COR-L47 (cell line): Measurements from ENCODE around the gene PSMD3.
"Not testable (repeated sequence)": the region's sequence is repeated elsewhere in the genome, so short reads cannot be mapped to it uniquely, and the experiment has no call there.

Experiments used
- DNase-seq: peaks from one replicate; lab custom pipeline; 2025; lab: John Stamatoyannopoulos, UW

PSMD3 gene

DNA sequence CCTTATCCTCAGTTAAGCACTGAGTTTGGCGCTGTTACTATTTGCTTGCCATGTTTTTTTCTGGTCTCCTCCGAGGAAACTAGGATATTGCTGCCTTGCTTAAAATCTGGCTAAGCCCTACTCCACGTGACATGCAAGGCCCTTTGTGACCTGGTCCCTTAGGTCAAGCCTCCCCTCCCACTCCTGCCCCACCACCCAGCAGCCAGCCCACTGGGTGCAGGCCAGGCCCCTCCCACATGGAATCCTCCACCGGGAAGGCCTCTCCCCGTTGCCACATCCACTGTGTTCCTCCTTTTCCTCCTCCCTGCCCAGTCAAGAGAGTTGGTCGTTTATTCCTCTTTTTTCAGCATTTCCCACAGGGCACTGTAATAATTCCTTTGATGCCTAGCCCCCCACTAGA is 16.2 kb downstream of the PSMD3 start:
- DNase-seq: no peak

DNA sequence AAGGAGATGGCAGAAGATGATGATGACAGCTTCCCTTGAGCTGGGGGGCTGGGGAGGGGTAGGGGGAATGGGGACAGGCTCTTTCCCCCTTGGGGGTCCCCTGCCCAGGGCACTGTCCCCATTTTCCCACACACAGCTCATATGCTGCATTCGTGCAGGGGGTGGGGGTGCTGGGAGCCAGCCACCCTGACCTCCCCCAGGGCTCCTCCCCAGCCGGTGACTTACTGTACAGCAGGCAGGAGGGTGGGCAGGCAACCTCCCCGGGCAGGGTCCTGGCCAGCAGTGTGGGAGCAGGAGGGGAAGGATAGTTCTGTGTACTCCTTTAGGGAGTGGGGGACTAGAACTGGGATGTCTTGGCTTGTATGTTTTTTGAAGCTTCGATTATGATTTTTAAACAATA is 16.9 kb downstream of the PSMD3 start:
- no peak for DNase-seq

DNA sequence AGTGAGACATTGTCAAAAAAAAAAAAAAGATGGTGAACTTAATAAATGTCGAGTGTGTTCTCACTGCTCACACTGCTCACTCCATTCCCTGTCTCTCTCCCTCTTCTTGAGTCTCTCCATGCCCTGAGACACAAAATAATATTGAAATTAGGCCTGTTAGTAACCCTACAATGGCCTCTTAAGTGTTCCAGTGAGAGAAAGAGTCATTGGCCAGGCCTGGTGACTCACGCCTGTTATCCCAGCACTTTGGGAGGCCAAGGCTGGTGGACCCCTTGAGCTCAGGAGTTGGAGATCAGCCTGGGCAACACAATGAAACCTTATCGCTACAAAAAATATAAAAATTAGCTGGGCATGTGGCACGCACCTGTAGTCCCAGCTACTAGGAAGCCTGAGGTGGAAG is 18.5 kb downstream of the PSMD3 start:
- no peak for DNase-seq

DNA sequence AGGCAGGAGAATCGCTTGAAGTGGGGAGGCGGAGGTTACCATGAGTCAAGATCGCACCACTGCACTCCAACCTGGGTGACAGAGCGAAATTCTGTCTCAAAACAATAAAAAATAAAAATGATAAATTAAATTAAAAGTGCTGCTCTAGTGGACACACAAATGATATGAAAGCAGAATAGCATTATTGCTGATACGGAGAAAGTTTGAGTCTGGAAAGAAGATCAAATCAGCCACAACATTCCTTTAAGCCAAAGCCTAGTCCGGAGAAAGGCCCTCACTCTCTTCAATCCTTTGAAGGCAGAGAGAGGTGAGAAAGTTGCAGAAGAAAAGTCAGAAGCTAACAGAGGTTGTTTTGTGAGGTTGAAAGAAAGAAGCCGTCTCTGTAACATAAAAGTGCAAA is 19.6 kb downstream of the PSMD3 start:
- DNase-seq: no peak

DNA sequence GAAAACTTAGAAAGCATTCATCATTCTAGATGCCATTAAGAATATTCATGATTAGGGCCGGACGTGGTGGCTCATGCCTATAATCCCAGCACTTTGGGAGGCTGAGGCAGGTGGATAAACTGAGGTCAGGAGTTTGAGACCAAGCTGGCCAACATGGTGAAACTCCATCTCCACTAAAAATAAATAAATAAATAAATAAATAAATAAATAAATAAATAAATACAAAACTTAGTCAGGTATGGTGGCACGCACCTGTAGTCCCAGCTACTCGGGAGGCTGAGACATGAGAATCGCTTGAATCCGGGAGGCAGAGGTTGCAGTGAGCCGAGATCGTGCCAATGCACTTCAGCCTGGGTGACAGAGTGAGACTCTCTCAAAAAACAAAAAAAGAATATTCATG is 20.7 kb downstream of the PSMD3 start:
- DNase-seq: not testable (repeated sequence)

DNA sequence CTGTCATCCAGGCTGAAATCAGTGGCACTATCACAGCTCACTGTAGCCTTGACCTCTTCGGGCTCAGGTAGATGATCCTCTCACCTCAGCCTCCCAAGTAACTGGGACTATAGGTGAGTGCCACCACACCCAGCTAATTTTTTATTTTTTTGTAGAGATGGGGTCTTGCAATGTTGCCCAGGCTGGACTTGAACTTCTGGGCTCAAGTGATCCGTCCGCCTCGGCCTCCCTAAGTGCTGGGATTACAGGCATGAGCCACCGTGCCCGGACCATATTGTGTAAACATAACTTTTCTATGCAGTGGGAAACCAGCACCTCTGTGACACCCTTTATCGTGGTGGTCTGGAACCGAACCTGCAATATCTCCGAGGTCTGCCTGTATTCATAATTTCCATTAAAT is 23.5 kb downstream of the PSMD3 start:
- DNase-seq: no peak

DNA sequence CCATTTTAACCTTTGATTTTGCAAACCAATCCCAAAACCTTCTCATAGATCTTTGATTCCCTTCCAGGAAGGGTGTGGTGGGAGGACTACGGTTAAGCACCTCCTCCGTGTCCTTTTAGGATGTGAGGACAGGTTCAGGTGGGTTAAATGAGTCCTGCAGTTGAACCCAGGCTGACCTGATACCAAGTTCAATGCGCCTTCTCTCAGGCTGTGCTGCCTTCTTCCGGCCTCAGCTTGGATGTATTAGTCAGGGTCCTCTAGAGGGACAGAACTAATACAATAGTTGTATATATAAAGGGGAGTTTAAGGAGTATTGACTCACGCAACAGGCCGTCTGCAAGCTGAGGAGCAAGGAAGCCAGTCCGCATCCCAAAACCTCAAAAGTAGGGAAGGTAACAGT is 24.1 kb downstream of the PSMD3 start:
- no peak for DNase-seq

DNA sequence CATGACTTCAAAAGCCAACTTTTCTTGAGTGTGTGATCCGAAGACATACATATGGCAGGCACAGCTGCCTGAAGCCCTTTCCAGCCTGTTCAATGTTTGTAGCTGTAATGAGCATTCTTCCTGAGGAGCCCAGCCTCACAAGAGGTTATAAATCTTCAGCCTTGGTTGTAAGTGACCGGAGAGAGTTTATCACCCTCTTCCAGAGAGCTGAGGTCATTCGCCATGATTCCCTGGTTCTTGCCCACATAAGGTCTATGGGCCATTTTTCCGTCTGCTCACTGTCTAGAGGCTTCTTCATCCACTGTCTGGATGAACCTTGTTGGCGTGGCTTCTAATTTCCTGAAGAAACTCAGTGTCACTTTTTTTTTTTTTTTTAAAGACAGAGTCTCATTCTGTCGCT is 24.9 kb downstream of the PSMD3 start:
- no peak for DNase-seq

DNA sequence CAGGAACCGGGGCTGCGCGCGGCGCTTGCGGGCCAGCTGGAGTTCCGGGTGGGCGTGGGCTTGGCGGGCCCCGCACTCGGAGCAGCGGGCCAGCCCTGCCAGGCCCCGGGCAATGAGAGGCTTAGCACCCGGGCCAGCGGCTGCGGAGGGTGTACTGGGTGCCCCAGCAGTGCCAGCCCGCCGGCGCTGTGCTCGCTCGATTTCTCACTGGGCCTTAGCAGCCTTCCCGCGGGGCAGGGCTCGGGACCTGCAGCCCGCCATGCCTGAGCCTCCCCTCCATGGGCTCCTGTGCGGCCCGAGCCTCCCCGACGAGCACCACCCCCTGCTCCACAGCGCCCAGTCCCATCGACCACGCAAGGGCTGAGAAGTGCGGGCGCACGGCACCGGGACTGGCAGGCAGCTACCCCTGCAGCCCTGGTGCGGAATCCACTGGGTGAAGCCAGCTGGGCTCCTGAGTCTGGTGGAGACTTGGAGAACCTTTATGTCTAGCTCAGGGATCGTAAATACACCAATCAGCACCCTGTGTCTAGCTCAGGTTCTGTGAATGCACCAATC is 30.4 kb downstream of the PSMD3 start:
- DNase-seq: not testable (repeated sequence)

DNA sequence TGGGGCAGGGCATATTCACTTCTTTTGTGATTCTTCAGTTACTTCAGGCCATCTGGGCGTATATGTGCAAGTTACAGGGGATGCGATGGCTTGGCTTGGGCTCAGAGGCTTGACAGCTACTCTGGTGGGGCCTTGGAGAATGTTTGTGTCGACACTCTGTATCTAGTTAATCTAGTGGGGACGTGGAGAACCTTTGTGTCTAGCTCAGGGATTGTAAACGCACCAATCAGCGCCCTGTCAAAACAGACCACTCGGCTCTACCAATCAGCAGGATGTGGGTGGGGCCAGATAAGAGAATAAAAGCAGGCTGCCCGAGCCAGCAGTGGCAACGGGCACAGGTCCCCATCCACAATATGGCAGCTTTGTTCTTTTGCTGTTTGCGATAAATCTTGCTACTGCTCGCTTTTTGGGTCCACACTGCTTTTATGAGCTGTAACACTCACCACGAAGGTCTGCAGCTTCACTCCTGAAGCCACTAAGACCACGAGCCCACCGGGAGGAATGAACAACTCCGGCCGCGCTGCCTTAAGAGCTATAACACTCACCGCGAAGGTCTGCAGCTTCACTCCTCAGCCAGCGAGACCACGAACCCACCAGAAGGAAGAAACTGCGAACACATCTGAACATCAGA is 31.5 kb downstream of the PSMD3 start:
- not testable (repeated sequence) for DNase-seq

DNA sequence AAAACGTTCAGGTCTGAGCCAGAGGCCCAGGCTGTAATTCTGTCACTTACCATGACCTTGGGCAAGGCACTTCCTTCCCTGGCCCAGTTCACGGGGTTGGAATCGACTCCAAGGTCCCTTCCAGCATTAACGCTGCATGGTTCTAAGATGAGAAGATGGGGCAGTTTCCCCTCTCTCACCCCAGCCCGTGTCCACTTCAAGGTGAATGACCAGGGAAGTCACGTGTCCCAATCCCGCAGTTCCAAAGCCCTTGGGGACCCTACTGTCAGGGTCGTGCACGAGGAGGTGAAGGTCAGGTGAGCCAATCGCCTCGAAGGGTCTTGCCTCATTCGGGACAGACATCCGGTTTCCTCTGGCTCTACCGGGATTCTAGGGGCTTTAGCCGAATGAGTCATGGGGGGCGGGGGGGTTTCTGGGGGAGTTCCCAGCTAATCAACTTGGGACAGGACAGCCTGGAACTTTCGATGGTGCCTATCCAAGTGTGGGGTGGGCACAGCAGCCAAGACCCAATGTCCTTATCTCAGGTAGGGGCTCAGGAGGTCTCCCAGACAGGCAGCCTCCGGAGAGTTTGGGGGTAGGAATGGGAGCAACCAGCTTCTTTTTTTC is 33.9 kb downstream of the PSMD3 start:
- no peak for DNase-seq

DNA sequence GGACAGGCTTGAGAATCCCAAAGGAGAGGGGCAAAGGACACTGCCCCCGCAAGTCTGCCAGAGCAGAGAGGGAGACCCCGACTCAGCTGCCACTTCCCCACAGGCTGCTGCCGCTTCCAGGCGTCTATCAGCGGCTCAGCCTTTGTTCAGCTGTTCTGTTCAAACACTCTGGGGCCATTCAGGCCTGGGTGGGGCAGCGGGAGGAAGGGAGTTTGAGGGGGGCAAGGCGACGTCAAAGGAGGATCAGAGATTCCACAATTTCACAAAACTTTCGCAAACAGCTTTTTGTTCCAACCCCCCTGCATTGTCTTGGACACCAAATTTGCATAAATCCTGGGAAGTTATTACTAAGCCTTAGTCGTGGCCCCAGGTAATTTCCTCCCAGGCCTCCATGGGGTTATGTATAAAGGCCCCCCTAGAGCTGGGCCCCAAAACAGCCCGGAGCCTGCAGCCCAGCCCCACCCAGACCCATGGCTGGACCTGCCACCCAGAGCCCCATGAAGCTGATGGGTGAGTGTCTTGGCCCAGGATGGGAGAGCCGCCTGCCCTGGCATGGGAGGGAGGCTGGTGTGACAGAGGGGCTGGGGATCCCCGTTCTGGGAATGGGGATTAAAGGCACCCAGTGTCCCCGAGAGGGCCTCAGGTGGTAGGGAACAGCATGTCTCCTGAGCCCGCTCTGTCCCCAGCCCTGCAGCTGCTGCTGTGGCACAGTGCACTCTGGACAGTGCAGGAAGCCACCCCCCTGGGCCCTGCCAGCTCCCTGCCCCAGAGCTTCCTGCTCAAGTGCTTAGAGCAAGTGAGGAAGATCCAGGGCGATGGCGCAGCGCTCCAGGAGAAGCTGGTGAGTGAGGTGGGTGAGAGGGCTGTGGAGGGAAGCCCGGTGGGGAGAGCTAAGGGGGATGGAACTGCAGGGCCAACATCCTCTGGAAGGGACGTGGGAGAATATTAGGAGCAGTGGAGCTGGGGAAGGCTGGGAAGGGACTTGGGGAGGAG is 34.7 kb downstream of the PSMD3 start, which contains the start of gene CSF3:
Gene CSF3, plus strand, starts transcription at position 436 of the 993 bp plus-strand sequence. Its CDS starts 35 bp downstream, at position 471.
- no peak for DNase-seq

DNA sequence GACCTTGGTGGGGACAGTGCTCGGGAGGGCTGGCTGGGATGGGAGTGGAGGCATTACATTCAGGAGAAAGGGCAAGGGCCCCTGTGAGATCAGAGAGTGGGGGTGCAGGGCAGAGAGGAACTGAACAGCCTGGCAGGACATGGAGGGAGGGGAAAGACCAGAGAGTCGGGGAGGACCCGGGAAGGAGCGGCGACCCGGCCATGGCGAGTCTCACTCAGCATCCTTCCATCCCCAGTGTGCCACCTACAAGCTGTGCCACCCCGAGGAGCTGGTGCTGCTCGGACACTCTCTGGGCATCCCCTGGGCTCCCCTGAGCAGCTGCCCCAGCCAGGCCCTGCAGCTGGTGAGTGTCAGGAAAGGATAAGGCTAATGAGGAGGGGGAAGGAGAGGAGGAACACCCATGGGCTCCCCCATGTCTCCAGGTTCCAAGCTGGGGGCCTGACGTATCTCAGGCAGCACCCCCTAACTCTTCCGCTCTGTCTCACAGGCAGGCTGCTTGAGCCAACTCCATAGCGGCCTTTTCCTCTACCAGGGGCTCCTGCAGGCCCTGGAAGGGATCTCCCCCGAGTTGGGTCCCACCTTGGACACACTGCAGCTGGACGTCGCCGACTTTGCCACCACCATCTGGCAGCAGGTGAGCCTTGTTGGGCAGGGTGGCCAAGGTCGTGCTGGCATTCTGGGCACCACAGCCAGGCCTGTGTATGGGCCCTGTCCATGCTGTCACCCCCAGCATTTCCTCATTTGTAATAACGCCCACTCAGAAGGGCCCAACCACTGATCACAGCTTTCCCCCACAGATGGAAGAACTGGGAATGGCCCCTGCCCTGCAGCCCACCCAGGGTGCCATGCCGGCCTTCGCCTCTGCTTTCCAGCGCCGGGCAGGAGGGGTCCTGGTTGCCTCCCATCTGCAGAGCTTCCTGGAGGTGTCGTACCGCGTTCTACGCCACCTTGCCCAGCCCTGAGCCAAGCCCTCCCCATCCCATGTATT is 35.7 kb downstream of the PSMD3 start:
- DNase-seq: no peak

DNA sequence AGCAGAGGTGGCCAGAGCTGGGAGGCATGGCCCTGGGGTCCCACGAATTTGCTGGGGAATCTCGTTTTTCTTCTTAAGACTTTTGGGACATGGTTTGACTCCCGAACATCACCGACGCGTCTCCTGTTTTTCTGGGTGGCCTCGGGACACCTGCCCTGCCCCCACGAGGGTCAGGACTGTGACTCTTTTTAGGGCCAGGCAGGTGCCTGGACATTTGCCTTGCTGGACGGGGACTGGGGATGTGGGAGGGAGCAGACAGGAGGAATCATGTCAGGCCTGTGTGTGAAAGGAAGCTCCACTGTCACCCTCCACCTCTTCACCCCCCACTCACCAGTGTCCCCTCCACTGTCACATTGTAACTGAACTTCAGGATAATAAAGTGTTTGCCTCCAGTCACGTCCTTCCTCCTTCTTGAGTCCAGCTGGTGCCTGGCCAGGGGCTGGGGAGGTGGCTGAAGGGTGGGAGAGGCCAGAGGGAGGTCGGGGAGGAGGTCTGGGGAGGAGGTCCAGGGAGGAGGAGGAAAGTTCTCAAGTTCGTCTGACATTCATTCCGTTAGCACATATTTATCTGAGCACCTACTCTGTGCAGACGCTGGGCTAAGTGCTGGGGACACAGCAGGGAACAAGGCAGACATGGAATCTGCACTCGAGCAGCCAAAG is 36.9 kb downstream of the PSMD3 start:
- no peak for DNase-seq

DNA sequence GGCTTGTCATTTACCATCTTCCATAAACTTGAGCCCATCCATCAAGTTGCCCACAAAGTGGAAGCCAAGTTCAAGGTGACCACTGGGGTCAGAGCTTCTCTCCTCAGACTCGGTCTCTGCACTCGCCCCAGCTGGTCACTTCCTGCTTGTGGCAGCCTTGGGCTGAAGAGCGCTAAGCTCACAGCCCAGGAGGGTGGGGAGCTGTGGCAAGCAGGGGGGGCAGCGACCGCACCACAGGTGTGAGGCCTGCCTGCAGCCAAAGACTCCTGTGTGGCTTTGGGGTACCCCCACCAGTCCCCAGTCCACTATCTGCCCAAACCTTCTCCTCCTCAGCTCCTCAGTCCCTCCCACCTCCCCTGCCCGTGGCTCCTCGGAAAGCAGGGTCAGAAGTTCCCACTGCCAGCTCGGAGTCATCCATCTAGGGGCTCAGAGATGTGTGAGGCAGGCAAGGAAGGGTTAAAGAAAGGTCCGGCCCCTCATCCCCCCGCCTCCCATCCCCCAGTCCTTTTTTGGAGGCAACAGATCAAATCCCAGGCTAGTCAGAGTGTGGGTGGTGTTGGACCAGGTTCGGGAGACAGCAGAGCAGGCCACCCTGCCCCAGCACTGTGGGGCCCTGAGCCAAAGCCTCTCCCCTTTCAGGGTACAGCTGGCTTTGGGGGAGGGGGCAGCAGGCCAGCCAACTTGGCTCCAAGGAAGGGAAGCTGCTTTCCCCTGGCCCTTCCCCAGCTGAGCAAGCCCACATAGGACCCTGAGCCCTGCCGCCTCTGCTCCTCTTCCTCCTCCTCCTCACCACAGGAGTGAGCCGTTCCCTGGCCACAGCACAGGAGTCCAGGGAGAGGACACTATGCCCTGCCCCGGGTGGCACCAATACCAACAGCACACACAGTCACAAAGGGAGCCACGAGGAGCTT is 37.9 kb downstream of the PSMD3 start:
- DNase-seq: no peak

DNA sequence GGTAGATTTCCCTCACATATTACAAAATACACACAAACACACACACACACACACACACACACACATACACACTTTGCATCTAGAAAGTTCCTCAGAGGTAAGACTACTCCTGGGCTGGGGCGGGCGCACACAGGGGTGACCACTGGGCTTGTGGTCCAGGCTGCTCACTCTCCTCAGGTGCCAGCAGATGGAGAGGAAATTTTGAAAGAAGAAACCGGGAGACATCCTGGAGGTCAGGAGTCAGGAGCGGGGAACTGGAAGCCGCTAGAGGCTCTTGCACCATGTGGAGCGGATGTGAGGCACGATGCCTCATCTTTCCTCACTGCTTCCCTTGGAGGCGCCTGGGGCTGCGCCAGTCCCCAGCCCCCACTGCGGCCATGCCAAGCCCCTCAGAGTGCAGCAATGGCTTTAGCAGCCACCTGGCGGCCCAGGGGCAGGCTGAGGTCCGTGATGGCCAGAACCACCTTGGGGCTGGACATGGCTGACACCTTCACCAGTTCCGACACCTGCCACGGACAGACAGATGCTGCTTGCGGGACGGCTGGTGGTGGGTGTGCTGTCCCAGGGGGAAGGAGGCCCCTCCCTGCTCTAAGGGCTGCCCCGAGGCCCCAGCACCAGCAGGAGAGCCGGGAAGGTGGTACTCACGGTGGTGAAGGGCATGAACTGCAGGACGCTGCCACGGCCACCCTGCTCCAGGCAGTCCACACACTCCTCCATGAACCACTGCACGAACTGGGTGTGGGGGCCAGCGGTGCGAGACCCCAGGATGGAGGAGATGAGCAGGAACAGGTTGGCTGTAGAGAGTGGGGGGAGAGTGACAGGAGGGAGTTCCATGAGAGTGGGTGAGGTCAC is 38.8 kb downstream of the PSMD3 start:
- DNase-seq: no peak

DNA sequence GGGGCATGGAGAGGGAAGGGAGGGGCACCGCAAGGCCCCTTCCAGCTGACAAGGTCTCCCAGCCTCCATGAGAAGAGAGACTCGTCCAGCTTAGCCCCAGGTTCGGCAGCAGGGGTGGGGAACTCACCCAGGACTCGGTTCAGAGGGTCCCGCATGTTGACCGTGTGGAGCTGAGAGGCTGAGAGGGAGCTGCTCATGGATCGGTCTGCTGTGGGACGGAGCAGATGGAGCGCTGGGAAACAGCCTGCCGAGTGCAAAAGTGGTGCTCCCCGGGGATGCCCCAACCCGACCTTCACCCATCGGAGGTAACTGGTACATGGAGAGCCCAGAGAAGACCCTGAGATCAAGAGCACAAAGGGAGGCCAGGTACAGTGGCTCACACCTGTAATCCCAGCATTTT is 39.5 kb downstream of the PSMD3 start:
- no peak for DNase-seq

DNA sequence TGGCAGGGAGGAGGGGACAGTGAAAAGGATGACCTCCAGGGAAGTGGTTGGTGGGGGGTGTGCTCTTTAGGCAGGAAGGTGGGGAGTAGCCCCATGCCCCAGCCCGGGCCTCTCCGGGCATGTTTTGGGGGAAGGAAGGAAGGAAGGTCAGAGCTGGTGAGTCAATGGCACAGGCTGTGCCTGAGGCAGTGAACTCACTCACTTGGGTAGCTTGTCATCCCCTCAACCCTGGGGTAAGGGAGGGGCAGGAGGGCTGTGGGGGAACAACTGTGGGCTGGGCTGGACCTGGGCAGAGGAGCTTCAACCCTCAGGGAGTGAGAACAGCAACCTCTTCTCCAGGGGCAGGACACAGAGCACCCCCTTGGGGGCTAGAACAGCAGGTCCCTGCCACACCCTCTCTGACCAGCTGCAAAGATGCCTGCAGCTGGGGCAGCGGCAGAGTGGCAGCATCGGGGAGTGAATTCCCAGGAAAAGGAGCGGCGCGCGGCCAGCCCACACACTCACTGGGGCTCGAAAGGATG is 40.9 kb downstream of the PSMD3 start:
- DNase-seq: no peak
